GM12878 (cell line): ENCODE results near the gene NCOA4. TPM values are rescaled to one million over a fixed set of nuclear protein-coding genes. Genes with fewer than 3 reads are reported as not detected.

Experiments used
- ATAC-seq: fragments of 200-7000 bp; cut with Tn5 transposase; 3 replicates; pipeline ENCODE4 v1.9.1; 2020; ENCODE audit warnings: mild to moderate bottlenecking, moderate library complexity
- BruUV-seq: library from RNA; stranded (reverse); fragments of 400-500 nt; replicated peaks from 2 replicates; lab custom pipeline; 2021; lab: Mats Ljungman, UMichigan
- CTCF ChIA-PET: fragments of 300-600 bp; sonication (Branson Sonifier 250); formaldehyde crosslinking; extraction: SDS; loops from one replicate; lab custom pipeline; 2021; ENCODE audit warnings: inconsistent platforms; lab: Yijun Ruan, JAX
- POLR2A ChIA-PET: fragments of 350-600 bp; formaldehyde crosslinking; extraction: SDS; loops from one replicate; lab custom pipeline; 2021; ENCODE audit warnings: inconsistent platforms; lab: Charles Lee
- RAD21 ChIA-PET: fragments of 300-600 bp; sonication (Branson Sonifier 250); formaldehyde crosslinking; loops from one replicate; lab custom pipeline; 2023; ENCODE audit warnings: antibody characterized with exemption; ENCODE audit not compliant: unreplicated experiment; lab: Charles Lee
- SMC1A ChIA-PET: fragments of 300-600 bp; sonication (Branson Sonifier 250); formaldehyde crosslinking; loops from one replicate; lab custom pipeline; 2023; ENCODE audit not compliant: unreplicated experiment, uncharacterized antibody; lab: Charles Lee
- DNase-seq: peaks from one replicate; pipeline ENCODE4 v3.0.0-alpha.2; 2011; ENCODE audit warnings: low read depth, low spot score
- FAIRE-seq: peaks from 3 replicates; lab custom pipeline; 2011; peaks lifted over from hg19 to GRCh38; lab: Jason Lieb, UNC
- H2AFZ ChIP-seq: 2 replicates; pipeline ENCODE4 v1.6.0; 2011; ENCODE audit warnings: low read depth, low read length, control low read depth; ENCODE audit not compliant: control insufficient read depth
- H3K27ac ChIP-seq: 2 replicates; pipeline ENCODE4 v1.5.1; 2011; ENCODE audit warnings: control low read depth; ENCODE audit not compliant: control insufficient read depth, insufficient read depth
- H3K27me3 ChIP-seq, 2 experiments: replicated peaks in 1 of 2; 2 replicates each; pipeline versions ENCODE4 v1.6.0 to v1.6.1; 2011; ENCODE audit warnings: low read length in 1 of 2; ENCODE audit not compliant: control insufficient read depth in 2 of 2, insufficient read depth in 2 of 2
- H3K36me3 ChIP-seq, 2 experiments: 2 replicates each; pipeline ENCODE4 v1.5.1; 2011; ENCODE audit warnings: low read length in 1 of 2; ENCODE audit not compliant: control insufficient read depth in 2 of 2, insufficient read depth in 2 of 2
- H3K4me1 ChIP-seq: 2 replicates; pipeline ENCODE4 v1.6.1; 2011; ENCODE audit warnings: mild to moderate bottlenecking, low read length, moderate library complexity, mixed read lengths; ENCODE audit not compliant: control insufficient read depth, insufficient read depth
- H3K4me2 ChIP-seq: 2 replicates; pipeline ENCODE4 v1.6.0; 2011; ENCODE audit warnings: control low read depth; ENCODE audit not compliant: control insufficient read depth, insufficient read depth
- H3K4me3 ChIP-seq: fragments of 200-600 bp; sonication (generic); 2 replicates; pipeline ENCODE4 v1.5.1; 2016
- H3K79me2 ChIP-seq: 2 replicates; pipeline ENCODE4 v1.6.0; 2011; ENCODE audit warnings: low read length; ENCODE audit not compliant: control insufficient read depth, insufficient read depth
- H3K9ac ChIP-seq: 2 replicates; pipeline ENCODE4 v1.8.0; 2011; ENCODE audit warnings: low read length, control low read depth, mixed read lengths; ENCODE audit not compliant: control insufficient read depth, insufficient read depth
- H3K9me3 ChIP-seq: replicated peaks from 3 replicates; pipeline ENCODE4 v1.5.1; 2011; ENCODE audit warnings: mild to moderate bottlenecking, low read length; ENCODE audit not compliant: control insufficient read depth, insufficient read depth
- H4K20me1 ChIP-seq: 2 replicates; pipeline ENCODE4 v1.6.0; 2011; ENCODE audit not compliant: control insufficient read depth, insufficient read depth
- BCL3 ChIP-seq: IDR thresholded peaks from 2 replicates; pipeline ENCODE4 v1.6.1; 2011; ENCODE audit warnings: borderline replicate concordance, low read depth, mild to moderate bottlenecking, moderate library complexity, low read length; ENCODE audit not compliant: insufficient read depth, poor library complexity, severe bottlenecking
- EGR1 ChIP-seq, 2 experiments: IDR thresholded peaks; 1 replicate in 1 of 2; 2 replicates in 1 of 2; pipeline ENCODE4 v1.6.1; 2011 to 2012; ENCODE audit warnings: low read depth in 2 of 2, low read length in 2 of 2, borderline replicate concordance in 1 of 2, mild to moderate bottlenecking in 1 of 2, moderate library complexity in 1 of 2
- HDAC2 ChIP-seq: fragments of 200-600 bp; sonication (generic); IDR thresholded peaks from 2 replicates; pipeline ENCODE4 v1.6.1; 2017
- HSF1 ChIP-seq: fragments of 150-350 bp; IDR thresholded peaks from 2 replicates; pipeline ENCODE4 v1.6.1; 2014; ENCODE audit warnings: mild to moderate bottlenecking, low read depth, low read length
- MLLT1 ChIP-seq: fragments of 450-650 bp; IDR thresholded peaks from 2 replicates; pipeline ENCODE4 v1.6.1; 2016; ENCODE audit warnings: mild to moderate bottlenecking
- NKRF ChIP-seq: fragments of 450-650 bp; conservative IDR thresholded peaks from 2 replicates; pipeline ENCODE4 v1.6.1; 2017; ENCODE audit warnings: mild to moderate bottlenecking, moderate library complexity
- SUZ12 ChIP-seq: fragments of 200-600 bp; sonication (generic); IDR thresholded peaks from one replicate; pipeline ENCODE4 v1.6.1; 2018; ENCODE audit warnings: antibody characterized with exemption, mild to moderate bottlenecking; ENCODE audit not compliant: unreplicated experiment
- TAF1 ChIP-seq: IDR thresholded peaks from 2 replicates; pipeline ENCODE4 v1.6.1; 2011; ENCODE audit warnings: mild to moderate bottlenecking, low read depth, low read length, borderline replicate concordance
- ZBED1 ChIP-seq: IDR thresholded peaks from 2 replicates; pipeline ENCODE4 v1.6.1; 2016; ENCODE audit warnings: borderline replicate concordance
- ZNF274 ChIP-seq: IDR thresholded peaks from one replicate; pipeline ENCODE4 v1.8.0; 2011; ENCODE audit not compliant: insufficient read length, insufficient read depth
- in situ Hi-C: fragments of 300-500 bp; cut with MboI; formaldehyde crosslinking; loops from 9 replicates; pipeline ENCODE4 v1.14.3; 2018; ENCODE audit warnings: mixed read lengths
- intact Hi-C: fragments of 100-400 bp; cut with micrococcal nuclease; formaldehyde crosslinking; loops from one replicate; pipeline ENCODE4 v1.14.2; 2022; ENCODE audit not compliant: unreplicated experiment
- polyA plus RNA-seq, 11 experiments: library from polyadenylated mRNA; depleted of rRNA in 4 of 11; unstranded in 6 of 11; stranded (reverse) in 5 of 11; fragments of >200 nt; fragmentation: Nextera tagmentation in 4 of 11; fragmentation: Illumina TruSeq in 1 of 11; extraction: Ambion mirVana in 4 of 11; extraction: Trizol in 1 of 11; gene quantifications; 1 replicate in 1 of 11; 2 replicates in 10 of 11; pipeline versions ENCODE4 v1.2.1 to v1.2.3, GENCODE V29; 2011 to 2016; ENCODE audit warnings: inconsistent platforms in 2 of 11, missing spikeins in 2 of 11, low read depth in 1 of 11
- total RNA-seq, 4 experiments: library from RNA; depleted of rRNA in 3 of 4; stranded (reverse); fragments of >200 nt in 3 of 4; fragmentation: Illumina TruSeq in 1 of 4; extraction: Trizol in 1 of 4; gene quantifications; 2 replicates each; pipeline versions ENCODE4 v1.2.1 to v1.2.3, GENCODE V29; 2013 to 2021
- TF ChIP-seq, protein P1 (sequence below): IDR thresholded peaks from 2 replicates; pipeline ENCODE4 v1.6.1; 2012; ENCODE audit warnings: improper control_type of control experiment, low read depth, low read length; ENCODE audit not compliant: insufficient replicate concordance

Gene NCOA4
- total and polyA plus RNA-seq, 10 of the 15 experiments (the other 5 are each of a cell fraction or from before 2014, with no cell fraction given): 57.5 to 119 (median 100) TPM

GRCh38 chr10:46026106-46026505 is 4.3 kb downstream of the NCOA4 start:
- POLR2A ChIA-PET: no interaction called here
- intact Hi-C loops: loop anchor here (10.0 kb wide), 1 partner anchor 561 kb away; no protein-coding TSS in a partner anchor
- Histone ChIP-seq H3K79me2 (peaks cover 86% of the 10 kb centered on the region), H4K20me1 (no peaks in the 10 kb centered on the region; the same call in 1 of the 2 replicates), H3K4me2 (no peak overlapping the region), H3K4me1 (peaks cover 5% of the 10 kb centered on the region), H3K27ac (no peak overlapping the region), H3K9ac (no peak overlapping the region), H2AFZ (no peak overlapping the region), H3K9me3 (no peaks in the 10 kb centered on the region), H3K4me3 (no peak overlapping the region), H3K27me3 (no peaks in the 10 kb centered on the region), H3K36me3 (0 out of 4 replicates have a peak, but pooled peaks cover 0 to 3% of the 10 kb centered on the region in 2 experiments)
- BruUV-seq: no TSS peak
- CTCF ChIA-PET: interaction anchor here (0.7 to 4.5 kb wide), 6 partner anchors 8 to 561 kb away, joined by 3 to 60 read pairs (median 4); no protein-coding TSS in a partner anchor
- in situ Hi-C loops: loop anchor here (5.0 to 10.0 kb wide), 3 partner anchors 564 to 1021 kb away; partner anchors contain the start of gene ZNF22
- RAD21 ChIA-PET: interaction anchor here (0.7 to 1.5 kb wide), 3 partner anchors 9 to 773 kb away, joined by 3 to 4 read pairs (median 3); no protein-coding TSS in a partner anchor
- ATAC-seq: no peak
- DNase-seq: no peak
- SMC1A ChIA-PET: interaction anchor here (1.0 to 2.1 kb wide), 6 partner anchors 10 to 776 kb away, joined by 3 to 7 read pairs (median 4); no protein-coding TSS in a partner anchor
- FAIRE-seq: no peak
- TF ChIP-seq HSF1 (no peak), ZBED1 (no peak), SUZ12 (no peak), BCL3 (no peak), EGR1 (IDR thresholded peaks at IDR 0.05; ENCODE audit: borderline replicate concordance in 1 of 2, low read depth in 2 of 2, low read length in 2 of 2) (no peak), HDAC2 (no peak), NKRF (no peak), ZNF274 (no peak), MLLT1 (no peak), TAF1 (no peak)
- TF ChIP-seq, protein P1, sequence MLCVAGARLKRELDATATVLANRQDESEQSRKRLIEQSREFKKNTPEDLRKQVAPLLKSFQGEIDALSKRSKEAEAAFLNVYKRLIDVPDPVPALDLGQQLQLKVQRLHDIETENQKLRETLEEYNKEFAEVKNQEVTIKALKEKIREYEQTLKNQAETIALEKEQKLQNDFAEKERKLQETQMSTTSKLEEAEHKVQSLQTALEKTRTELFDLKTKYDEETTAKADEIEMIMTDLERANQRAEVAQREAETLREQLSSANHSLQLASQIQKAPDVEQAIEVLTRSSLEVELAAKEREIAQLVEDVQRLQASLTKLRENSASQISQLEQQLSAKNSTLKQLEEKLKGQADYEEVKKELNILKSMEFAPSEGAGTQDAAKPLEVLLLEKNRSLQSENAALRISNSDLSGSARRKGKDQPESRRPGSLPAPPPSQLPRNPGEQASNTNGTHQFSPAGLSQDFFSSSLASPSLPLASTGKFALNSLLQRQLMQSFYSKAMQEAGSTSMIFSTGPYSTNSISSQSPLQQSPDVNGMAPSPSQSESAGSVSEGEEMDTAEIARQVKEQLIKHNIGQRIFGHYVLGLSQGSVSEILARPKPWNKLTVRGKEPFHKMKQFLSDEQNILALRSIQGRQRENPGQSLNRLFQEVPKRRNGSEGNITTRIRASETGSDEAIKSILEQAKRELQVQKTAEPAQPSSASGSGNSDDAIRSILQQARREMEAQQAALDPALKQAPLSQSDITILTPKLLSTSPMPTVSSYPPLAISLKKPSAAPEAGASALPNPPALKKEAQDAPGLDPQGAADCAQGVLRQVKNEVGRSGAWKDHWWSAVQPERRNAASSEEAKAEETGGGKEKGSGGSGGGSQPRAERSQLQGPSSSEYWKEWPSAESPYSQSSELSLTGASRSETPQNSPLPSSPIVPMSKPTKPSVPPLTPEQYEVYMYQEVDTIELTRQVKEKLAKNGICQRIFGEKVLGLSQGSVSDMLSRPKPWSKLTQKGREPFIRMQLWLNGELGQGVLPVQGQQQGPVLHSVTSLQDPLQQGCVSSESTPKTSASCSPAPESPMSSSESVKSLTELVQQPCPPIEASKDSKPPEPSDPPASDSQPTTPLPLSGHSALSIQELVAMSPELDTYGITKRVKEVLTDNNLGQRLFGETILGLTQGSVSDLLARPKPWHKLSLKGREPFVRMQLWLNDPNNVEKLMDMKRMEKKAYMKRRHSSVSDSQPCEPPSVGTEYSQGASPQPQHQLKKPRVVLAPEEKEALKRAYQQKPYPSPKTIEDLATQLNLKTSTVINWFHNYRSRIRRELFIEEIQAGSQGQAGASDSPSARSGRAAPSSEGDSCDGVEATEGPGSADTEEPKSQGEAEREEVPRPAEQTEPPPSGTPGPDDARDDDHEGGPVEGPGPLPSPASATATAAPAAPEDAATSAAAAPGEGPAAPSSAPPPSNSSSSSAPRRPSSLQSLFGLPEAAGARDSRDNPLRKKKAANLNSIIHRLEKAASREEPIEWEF: no peak
